Measurements from ENCODE around the gene MED9. TPM values are rescaled to one million over a fixed set of nuclear protein-coding genes. Genes with fewer than 3 reads are reported as not detected.

The MED9 gene
- total and polyA plus RNA-seq, 2 of the 8 experiments (the other 6 are each of a cell fraction or from before 2014, with no cell fraction given), result 15.8 to 19.7 TPM

DNA sequence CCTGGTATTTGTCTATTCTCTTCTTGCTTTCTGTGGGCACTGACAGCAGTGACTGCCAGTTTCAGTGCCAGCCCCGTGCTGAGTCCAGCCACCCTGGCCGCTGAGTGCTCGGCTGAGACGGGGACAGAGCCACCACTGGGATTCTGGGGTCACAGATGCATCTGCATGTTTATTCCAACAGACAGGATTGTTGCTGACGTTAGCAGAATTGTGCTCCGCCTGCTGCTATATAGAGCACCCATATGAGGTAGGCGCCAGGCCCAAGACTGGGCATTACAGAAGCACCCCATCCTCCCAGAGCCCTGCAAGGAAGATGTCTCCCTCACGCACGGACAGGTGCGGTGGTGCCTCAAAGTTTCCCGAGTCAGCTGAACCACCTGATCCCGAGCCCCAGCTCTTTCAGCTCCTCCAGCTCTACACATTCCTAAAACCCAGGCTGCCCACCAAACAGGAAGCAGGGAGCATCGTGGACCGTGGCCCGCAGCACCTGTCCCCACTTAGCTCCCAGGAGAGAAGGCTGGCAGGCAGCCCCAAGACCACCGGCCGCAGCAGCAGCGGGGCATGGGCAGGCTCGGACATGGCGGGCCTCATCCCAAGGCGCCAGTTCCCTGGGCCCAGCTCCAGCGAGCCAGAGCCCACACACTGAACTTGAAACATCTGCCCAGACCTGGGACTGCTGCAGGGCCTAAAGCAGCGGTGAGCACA, 64.3 kb downstream of the MED9 start (continued):
- no peak for TF ChIP-seq JUN (IDR thresholded peaks at IDR 0.05; ENCODE audit: low read depth, low read length)
- no peak for TF ChIP-seq SP4 (IDR thresholded peaks at IDR 0.05; ENCODE audit: low read length)
- TF ChIP-seq BCL11A (IDR thresholded peaks at IDR 0.05; ENCODE audit: low read depth in 2 of 2, low read length in 2 of 2), result no peak
- no peak for TF ChIP-seq CEBPB (IDR thresholded peaks at IDR 0.05; ENCODE audit: low read depth, low read length)
